Measurements from ENCODE around the gene ZNF483.
"Not testable (repeated sequence)": the region's sequence is repeated elsewhere in the genome, so short reads cannot be mapped to it uniquely, and the experiment has no call there.

The ZNF483 gene

DNA sequence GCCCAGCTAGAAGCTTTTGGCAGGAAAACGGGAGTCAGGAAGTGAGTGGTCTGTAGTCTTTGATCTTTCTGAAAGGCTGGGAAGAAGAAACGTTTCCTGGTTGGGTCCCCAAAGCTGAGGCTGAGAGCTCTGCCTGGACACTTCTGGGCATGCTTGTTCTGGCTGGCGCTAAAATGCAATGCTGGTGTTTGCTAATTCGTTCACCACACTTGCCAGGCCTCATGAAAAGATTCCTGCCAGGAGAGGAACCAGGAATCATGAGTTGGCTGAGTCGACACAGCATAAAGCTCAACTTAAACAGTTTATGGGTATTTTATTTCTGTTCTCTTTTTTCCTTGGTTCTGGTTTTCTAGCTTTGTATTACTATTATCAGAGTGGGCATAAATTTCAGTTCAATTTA lies 85.2 kb downstream of the ZNF483 start:
- no peak for DNase-seq (ENCODE audit: low read depth)

DNA sequence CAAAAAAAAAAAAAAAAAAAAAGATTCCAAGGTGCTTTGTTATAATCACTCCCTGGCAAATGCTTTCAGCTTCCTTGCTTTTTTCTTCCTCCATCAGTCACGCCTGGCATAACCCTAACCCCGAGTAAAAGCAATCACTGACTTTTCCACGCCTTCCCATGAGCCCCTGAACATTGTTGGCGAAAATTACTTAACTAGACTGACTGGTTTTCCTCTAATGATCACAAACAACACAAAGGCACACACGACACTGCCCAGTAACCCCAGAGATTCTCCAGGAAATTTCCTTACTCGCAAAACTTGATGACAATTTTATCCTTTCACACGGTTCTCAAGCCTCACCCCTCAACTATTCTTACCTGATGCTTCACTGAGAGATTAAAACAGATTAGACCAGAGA lies 85.9 kb downstream of the ZNF483 start:
- no peak for DNase-seq (ENCODE audit: low read depth)

DNA sequence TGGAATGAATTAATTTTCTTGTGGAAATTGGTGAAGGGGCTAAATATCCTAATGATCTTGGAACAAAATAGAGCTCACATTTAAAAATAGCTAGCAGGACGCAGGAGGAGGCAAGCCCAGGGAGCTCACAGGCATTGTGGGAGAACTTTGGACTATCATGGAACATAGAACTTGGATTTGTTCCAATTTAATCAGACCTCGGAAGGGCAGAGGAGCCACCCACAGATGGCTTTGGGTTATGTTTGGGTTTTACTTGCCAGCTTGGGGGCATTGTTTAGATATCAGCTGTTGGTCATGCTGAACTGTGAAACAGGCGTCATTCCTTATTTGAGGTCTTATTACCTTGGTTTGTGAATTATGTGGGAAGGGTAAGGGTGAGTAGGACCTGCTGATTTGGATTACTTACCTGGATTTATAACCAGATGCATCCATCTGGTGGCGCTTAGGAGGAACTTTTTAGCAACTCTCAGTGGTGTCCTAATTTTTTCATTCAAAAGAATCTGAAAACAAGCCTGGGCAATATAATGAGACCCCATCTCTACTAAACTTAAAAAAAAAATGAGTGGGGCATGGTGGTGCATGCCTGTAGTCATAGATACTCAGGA lies 88.6 kb downstream of the ZNF483 start:
- DNase-seq (ENCODE audit: low read depth), result no peak

DNA sequence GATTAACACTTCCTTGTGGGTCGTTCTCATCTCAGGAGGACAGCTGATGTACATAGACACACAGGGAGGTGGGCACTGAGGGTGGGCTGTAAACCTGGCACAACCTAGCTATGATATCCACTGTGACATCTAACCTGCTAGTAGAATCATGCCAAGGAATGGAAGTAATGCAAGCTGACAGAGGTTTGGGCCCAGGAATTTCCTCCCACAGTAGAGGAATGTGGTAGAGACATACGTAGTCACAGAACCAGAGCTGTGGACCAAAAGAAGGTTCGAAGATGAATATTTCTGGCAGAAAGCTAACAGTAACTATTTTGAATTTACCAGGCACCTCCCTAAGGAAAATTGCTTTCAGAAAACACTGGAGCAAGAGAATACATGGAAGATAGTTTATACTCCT lies 90.9 kb downstream of the ZNF483 start:
- no peak for DNase-seq (ENCODE audit: low read depth)

DNA sequence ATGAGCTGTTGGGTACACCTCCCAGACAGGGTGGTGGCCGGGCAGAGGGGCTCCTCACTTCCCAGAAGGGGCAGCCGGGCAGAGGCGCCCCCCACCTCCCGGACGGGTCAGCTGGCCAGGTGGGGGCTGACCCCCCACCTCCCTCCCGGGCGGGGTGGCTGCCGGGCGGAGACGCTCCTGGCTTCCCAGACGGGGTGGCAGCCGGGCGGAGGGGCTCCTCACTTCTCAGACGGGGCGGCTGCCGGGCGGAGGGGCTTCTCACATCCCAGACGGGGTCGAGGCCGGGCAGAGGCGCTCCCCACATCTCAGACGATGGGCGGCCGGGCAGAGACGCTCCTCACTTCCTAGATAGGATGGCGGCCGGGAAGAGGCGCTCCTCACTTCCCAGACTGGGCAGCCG lies 92.4 kb downstream of the ZNF483 start:
- DNase-seq (ENCODE audit: low read depth), result not testable (repeated sequence)

DNA sequence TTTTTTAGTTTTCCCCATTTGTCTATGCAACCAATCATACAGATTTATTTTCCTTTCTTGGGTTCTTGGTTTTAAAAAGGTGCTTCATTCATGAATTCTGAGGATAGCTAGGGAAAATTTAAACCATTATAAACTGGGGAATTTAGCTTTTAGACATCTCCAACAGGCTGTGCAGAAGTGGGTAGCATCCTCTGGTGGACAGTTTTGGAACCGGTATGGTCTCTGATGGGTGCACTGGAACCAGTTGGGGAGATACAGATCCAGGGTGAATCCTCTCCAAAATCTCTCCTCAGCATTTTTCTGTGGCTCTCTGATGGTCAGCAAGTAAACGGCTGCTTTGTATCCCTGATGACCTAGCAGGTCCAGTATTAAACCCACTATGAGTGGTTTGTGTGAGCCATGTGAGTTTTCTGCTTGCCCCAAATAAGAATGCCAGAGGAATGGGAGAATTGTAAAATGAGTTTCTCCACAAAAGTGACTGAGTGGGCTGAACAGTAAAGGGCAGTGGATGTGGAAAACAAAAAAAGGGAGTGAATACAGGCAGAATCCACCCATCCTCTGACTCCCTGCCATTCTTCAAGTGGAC lies 97.0 kb downstream of the ZNF483 start:
- DNase-seq (ENCODE audit: low read depth), result peak; percentile 61

DNA sequence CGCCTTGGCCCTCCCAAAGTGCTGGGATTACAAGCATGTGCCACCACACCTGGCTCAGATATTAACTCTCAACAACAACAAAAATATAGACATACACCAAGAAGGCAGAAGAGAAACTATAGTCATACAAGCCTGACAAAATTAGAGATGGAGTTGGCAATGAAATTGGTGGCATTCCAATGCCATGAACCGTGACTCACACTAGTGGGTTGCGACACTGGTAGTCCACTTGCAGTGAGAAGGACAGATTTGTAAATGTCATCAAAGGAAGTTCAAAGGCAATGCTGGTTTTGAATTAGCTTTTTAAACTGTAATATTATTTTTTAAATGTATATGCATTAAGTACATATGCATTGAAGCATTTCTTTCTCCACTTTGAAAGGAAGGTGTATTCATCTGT lies 97.6 kb downstream of the ZNF483 start:
- DNase-seq (ENCODE audit: low read depth), result peak; percentile 81
